Left lung (tissue), 10 donors: ENCODE results near the gene ZNF557. TPM values are rescaled to one million over a fixed set of nuclear protein-coding genes. Genes with fewer than 3 reads are reported as not detected.
"Not testable (repeated sequence)": the region's sequence is repeated elsewhere in the genome, so short reads cannot be mapped to it uniquely, and the experiment has no call there.

Experiments used
- ATAC-seq: fragments of 200-7000 bp; cut with Tn5 transposase; one replicate; pipeline ENCODE4 v1.9.1; 2020; ENCODE audit warnings: moderate library complexity
- DNase-seq, 4 donors: peaks; one replicate each; pipeline ENCODE4 v3.0.0-alpha.2; 2013 to 2020
- H3K27ac ChIP-seq, 2 donors: fragments of 200-600 bp; sonication (generic) in 1 of 2; one replicate each; pipeline versions ENCODE4 v1.5.0 to v1.8.0; 2020 to 2021
- H3K27me3 ChIP-seq, 2 donors: fragments of 200-600 bp; sonication (generic) in 1 of 2; one replicate each; pipeline versions ENCODE4 v1.5.0 to v1.8.0; 2020 to 2021
- H3K36me3 ChIP-seq, 2 donors: fragments of 200-600 bp; sonication (generic) in 1 of 2; one replicate each; pipeline versions ENCODE4 v1.5.0 to v1.8.0; 2020 to 2021
- H3K4me1 ChIP-seq, 2 donors: fragments of 200-600 bp; one replicate each; pipeline ENCODE4 v1.8.0; 2021
- H3K4me3 ChIP-seq, 2 donors: fragments of 200-600 bp; sonication (generic) in 1 of 2; one replicate each; pipeline versions ENCODE4 v1.5.0 to v1.8.0; 2020 to 2021; ENCODE audit warnings: mild to moderate bottlenecking in 1 of 2
- H3K9me3 ChIP-seq, 2 donors: fragments of 200-600 bp; sonication (generic) in 1 of 2; one replicate each; pipeline versions ENCODE4 v1.5.0 to v1.8.0; 2020 to 2021
- CTCF ChIP-seq, 2 donors: fragments of 200-600 bp; sonication (generic) in 1 of 2; IDR thresholded peaks; one replicate each; pipeline versions ENCODE4 v1.5.0 to v1.8.0; 2021; ENCODE audit warnings: antibody characterized with exemption in 2 of 2
- intact Hi-C, 2 donors: fragments of 100-400 bp; cut with DNase I; formaldehyde crosslinking; loops; one replicate each; pipeline versions ENCODE4 v1.11.2 to v1.14.2; 2022
- polyA plus RNA-seq, 6 donors: library from polyadenylated mRNA; unstranded; fragments of 120-200 nt; gene quantifications; one replicate each; pipeline ENCODE4 v1.2.1, GENCODE V29; 2013; ENCODE audit not compliant: insufficient read length in 6 of 6
- total RNA-seq, 2 donors: library from RNA; stranded (reverse); fragmentation: NEBNext Ultra II Directional; extraction: Animal tissue kit (Norgen Biotek cat#: 25700); gene quantifications; one replicate each; pipeline ENCODE4 v1.2.1, GENCODE V29; 2021
- donor health status: DM: no; HTN: yes; CAD: no.
- donor health status: DM: no; HTN: no; CAD: no.

The ZNF557 gene
- total and polyA plus RNA-seq, 8 donors, result 7.8 to 10.5 (median 9.7) TPM

GRCh38 chr19:7055679-7056078 is 13.8 kb upstream of the ZNF557 start:
- H3K4me3 ChIP-seq, H3K27ac ChIP-seq, intact Hi-C loops, DNase-seq, ATAC-seq, H3K4me1 ChIP-seq, H3K9me3 ChIP-seq, H3K36me3 ChIP-seq, H3K27me3 ChIP-seq: not testable (repeated sequence)

GRCh38 chr19:7056371-7056770 is 13.1 kb upstream of the ZNF557 start:
- intact Hi-C loops, H3K27me3 ChIP-seq, ATAC-seq, H3K9me3 ChIP-seq, H3K27ac ChIP-seq, H3K36me3 ChIP-seq, H3K4me3 ChIP-seq, H3K4me1 ChIP-seq: not testable (repeated sequence)
- peak in 1 of 4 donors; percentile 40 for DNase-seq

GRCh38 chr19:7058576-7058975 is 10.9 kb upstream of the ZNF557 start, which contains the start of gene MBD3L3:
MBD3L3 (minus strand) TSS chr19:7058676; CDS start chr19:7058605, 71 bp downstream.
- H3K4me3 ChIP-seq, intact Hi-C loops, H3K9me3 ChIP-seq, H3K36me3 ChIP-seq, H3K27me3 ChIP-seq, ATAC-seq, H3K4me1 ChIP-seq, H3K27ac ChIP-seq, DNase-seq: not testable (repeated sequence)

- H3K27me3 ChIP-seq, DNase-seq, H3K4me3 ChIP-seq, H3K27ac ChIP-seq, intact Hi-C loops, H3K9me3 ChIP-seq, ATAC-seq, H3K36me3 ChIP-seq, H3K4me1 ChIP-seq: not testable (repeated sequence)
Measured at GRCh38 chr19:7059977-7060376, 9.5 kb upstream of the ZNF557 start.

- no peaks in the 10 kb centered on the region for H3K4me1 ChIP-seq
- no peak for DNase-seq
- no peaks in the 10 kb centered on the region for H3K27me3 ChIP-seq
- H3K4me3 ChIP-seq, result no peak overlapping the region
- H3K36me3 ChIP-seq, result no peaks in the 10 kb centered on the region
- ATAC-seq, result no peak
- H3K27ac ChIP-seq, result no peak overlapping the region
- H3K9me3 ChIP-seq, result no peaks in the 10 kb centered on the region
- TF ChIP-seq CTCF (IDR thresholded peaks at IDR 0.05), result no peak
- intact Hi-C loops, result no loop called here
Measured at GRCh38 chr19:7063339-7063738, 6.2 kb upstream of the ZNF557 start.

GRCh38 chr19:7063764-7064418 is 5.6 kb upstream of the ZNF557 start:
- intact Hi-C loops, result no loop called here

GRCh38 chr19:7067122-7067521 is 2.4 kb upstream of the ZNF557 start:
- intact Hi-C loops, H3K9me3 ChIP-seq, H3K4me3 ChIP-seq, DNase-seq, ATAC-seq, H3K27me3 ChIP-seq, H3K27ac ChIP-seq: not testable (repeated sequence)
- peak in 1 of 2 donors; percentile 24 for TF ChIP-seq CTCF (IDR thresholded peaks at IDR 0.05)
- Histone ChIP-seq H3K36me3 (peaks cover 0 to 16% of the 10 kb centered on the region in 2 donors), H3K4me1 (peaks cover 6 to 17% of the 10 kb centered on the region in 2 donors)

More at GRCh38 chr19:7063764-7064418, 5.6 kb upstream of the ZNF557 start:
- Histone ChIP-seq H3K27ac (no peak overlapping the region), H3K36me3 (no peaks in the 10 kb centered on the region), H3K4me1 (peaks cover 0 to 3% of the 10 kb centered on the region in 2 donors), H3K27me3 (no peaks in the 10 kb centered on the region), H3K4me3 (no peak overlapping the region), H3K9me3 (no peaks in the 10 kb centered on the region)
- ATAC-seq (no peak), DNase-seq (no peak)
- no peak for TF ChIP-seq CTCF (IDR thresholded peaks at IDR 0.05)
